NCI-H1436 treated with DMSO at 0.1 percent for 48 hours (cell line): ENCODE measurements around the gene UBXN2A.
"Not testable (repeated sequence)": the region's sequence is repeated elsewhere in the genome, so short reads cannot be mapped to it uniquely, and the experiment has no call there.

Source experiments
- DNase-seq: peaks from one replicate; lab custom pipeline; 2025; lab: John Stamatoyannopoulos, UW

The UBXN2A gene

DNA sequence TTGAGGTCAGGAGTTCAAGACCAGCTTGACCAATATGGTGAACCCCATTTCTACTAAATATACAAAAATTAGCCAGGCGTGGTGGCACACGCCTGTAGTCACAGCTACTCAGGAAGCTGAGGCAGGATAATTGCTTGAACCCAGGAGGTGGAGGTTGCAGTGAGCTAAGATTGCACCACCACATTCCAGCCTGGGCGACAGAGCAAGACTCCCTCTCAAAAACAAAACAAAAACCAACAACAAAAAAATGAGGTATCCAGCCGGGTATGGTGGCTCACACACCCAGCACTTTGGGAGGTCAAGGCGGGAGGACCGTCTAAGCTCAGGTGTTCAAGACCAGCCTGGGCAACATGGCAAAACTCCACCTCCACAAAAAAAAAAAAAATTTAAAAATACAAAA is 74.6 kb downstream of the UBXN2A start:
- DNase-seq: not testable (repeated sequence)

DNA sequence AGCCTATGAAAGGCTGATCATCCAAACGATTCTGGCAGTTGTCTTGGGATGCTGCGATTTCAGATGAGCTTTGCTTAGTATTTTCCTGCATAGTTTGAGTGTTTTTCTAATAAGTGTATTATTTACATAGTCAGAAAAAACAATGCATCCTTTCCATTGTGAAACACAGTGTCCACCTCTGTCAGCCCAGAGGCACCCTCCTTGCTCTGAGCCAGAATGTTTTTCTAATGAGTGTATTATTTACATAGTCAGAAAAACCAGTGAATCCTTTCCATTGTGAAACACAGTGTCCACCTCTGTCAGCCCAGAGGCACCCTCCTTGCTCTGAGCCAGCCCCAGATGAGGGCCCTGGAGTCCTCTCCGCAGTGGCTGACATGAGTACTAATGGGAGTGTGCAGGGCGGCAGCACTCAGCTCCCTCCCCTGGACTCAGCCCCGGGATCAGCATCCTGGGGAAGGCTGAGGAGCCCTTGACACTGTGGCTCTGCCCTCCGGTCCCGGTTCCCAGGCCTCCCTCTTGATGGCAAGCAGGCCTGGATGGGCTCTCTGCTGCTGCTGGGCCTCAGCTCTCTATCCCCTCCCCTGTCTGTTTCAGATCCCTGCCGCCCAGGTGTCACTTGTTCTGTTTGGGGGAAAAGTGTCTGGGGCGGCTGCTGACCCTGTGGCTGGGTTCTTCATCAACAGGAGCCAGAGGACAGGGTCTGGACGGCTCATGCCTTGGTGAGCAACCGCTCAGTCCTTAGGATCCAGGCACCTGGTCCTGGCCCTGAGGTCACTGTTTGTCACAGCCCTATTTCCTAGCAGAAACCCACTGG is 75.5 kb downstream of the UBXN2A start:
- DNase-seq: no peak

DNA sequence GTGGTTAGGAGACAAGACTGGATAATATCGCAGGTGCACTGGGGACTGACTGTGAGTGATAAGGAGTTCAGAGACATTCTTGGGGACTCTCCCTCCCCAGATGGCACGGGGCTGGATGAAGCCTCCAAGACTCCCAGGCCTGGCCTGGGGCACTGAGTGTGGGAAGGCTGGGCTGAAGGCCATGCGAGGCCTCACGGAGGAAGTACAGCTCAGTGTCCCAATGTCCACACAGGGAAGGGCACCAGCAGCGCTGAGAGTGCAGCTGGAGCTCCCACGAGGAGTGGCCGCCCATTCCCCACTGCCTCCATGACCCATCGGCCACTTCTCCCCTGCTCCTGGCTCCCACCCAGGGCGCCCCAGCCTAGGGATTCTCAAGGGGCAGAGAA is 76.1 kb downstream of the UBXN2A start:
- no peak for DNase-seq

DNA sequence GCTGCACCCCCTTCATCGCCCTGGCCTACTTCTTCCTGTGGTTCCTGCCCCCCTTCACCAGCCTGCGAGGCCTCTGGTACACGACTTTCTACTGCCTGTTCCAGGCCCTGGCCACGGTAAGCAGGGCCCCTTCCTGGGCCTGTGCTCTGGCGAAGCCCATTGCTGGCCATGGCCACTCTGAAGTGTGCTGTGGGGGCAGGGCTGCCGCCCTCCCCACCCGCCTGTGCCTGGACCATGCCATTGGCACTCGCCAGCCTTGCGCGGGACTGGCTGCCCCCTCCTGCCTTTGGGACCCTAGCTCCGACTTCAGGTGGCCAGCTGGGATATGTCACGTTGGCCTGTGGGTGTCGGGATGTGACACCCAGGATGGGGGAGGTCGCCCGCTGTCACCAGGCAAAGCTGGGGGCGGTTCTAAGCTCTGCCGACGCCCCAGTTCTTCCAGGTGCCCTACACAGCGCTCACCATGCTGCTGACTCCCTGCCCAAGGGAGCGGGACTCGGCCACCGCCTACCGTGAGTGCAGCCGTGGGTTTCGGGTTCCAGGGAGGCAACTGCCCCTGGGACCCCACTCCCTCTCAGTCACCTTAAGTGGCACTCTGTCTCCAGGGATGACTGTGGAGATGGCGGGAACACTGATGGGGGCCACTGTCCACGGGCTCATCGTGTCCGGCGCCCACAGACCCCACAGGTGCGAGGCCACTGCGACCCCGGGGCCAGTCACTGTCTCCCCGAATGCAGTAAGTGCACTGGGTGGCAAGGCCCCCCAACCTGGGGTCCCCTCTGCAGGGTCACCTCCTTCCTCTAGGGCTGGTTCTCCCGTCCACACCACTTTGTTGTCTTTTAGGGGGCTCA is 76.8 kb downstream of the UBXN2A start:
- DNase-seq: no peak

DNA sequence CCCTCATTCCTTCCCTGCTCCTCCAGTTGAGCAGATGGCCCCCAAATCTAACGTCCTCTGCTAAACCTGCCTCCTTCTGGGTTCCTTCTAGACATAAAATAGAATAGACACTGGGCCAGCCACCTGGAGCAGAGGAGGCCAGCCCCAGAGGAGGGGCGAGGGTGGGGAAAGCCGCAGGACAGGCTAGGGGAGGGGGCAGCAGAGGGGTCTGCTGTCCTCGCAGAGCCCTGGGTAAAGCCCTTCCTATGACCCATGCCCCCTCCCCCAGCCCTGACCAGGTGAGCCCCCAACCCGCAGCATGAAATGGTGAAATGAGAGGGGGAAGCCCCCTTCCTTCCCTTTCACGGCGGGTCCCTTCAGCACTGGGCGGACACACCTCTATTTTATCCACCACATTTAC is 77.4 kb downstream of the UBXN2A start:
- no peak for DNase-seq

DNA sequence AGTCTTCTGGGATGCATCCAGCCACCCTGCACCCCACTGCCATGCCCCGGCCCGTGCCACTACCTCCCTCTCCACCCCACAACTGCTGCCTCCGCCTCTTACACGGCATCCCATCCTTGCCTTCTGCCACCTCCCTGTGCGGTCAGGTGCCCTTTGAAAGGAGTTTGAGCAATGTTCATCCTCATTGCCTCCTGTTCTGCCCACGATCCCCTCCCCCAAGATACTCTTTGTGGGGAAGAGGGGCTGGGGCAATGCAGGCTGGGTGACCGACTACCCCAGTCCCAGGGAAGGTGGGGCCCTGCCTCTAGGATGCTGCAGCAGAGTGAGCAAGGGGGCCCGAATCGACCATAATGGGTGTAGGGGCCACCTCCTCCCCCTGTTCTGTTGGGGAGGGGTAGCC is 78.0 kb downstream of the UBXN2A start:
- no peak for DNase-seq

DNA sequence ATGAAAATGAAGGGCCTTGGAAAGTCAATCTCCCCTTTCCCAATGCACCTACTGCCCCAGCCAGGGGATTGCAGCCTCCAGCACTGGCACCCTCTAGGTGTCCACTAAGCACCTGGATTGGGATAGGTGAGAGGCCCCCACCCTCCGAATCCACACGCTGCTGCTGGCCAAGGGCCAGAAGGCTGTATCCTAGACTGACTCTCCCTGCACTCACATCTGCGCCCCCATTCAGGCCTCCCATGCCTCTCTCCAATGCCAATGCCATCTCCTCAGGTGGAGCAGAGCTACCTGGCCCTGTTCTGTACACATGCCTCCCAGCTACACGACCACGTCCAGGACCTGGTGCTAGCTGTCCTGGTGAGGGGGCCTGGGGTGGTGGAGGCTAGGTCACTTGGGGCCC is 79.5 kb downstream of the UBXN2A start:
- no peak for DNase-seq

DNA sequence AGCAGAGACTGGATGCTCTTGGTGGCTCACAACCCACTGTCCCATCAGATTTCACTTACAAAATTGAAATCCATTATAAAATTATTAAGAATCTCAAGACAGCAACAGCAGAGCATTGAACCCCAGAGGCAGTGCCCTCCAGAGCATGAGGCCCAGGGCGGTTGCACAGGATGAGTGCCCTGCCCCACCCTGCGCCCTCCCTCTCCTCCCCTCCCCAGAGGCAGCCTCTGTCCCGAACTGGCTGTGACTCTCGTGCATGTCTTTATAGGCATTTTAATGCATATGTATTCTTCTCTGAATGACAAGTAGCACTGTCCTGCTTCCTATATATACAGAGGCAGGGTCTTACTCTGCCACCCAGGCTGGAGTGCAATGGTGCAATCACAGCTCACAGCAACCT is 80.0 kb downstream of the UBXN2A start:
- no peak for DNase-seq

DNA sequence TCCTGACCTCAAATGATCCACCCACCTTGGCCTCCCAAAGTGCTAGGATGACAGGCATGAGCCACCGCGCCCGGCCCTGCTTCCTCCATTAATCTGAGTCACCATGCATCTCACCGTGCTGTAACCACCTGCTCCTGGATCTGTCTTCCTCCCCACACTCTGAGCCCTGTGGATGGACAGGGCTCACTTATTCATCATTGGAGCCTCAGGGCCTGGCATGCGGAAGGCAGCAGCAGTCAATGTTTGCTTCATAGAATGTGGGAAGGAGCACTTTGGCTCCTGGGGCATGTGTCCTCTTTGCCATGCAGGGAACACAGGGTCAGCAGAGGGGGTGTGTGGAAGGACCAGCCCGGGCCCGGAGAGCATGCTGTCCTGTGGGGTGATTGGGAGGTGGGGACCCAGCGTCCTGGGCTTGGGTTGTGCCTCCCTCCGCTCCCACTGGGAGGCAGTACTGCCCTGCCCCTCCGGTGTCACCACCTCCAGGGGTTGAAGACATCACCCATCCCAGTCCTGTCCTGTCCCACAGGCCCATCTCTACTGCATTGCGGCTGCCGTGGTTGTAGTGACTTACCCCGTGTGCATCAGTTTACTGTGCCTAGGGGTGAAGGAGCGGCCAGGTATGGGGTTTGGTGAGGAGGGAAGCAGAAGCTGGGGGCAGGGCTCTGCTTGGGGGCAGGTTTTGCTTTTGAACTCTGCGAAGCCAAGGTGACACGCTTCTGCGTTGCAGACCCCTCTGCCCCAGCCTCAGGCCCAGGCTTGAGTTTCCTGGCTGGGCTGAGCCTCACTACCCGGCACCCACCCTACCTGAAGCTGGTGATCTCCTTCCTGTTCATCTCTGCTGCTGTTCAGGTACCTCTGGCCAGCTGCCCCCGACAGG is 81.1 kb downstream of the UBXN2A start:
- DNase-seq: no peak

DNA sequence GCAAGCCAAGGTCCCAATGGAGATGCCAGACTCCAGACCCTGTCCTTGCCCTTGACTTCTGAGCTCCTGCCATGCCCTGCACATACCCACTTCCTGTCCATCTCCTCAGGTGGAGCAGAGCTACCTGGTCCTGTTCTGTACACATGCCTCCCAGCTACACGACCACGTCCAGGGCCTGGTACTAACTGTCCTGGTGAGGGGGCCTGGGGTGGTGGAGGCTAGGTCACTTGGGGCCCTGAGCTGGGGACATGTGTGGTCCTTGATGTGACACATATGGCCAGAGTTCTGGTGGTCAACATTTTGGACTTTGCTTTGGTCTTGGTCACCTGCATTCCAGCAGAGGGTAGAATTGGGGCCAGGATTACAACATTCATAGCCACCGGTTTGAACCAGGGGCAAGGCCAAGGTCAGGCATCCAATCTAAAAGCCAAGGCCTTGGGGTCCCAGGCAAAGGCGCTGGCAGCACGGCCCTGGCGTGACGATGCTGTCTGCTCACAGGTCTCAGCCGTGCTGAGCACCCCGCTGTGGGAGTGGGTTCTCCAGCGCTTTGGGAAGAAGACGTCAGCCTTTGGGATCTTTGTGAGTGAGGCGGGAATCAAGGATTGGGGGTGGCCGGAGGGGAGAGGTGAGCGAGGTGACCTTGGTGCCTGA is 82.2 kb downstream of the UBXN2A start:
- no peak for DNase-seq

DNA sequence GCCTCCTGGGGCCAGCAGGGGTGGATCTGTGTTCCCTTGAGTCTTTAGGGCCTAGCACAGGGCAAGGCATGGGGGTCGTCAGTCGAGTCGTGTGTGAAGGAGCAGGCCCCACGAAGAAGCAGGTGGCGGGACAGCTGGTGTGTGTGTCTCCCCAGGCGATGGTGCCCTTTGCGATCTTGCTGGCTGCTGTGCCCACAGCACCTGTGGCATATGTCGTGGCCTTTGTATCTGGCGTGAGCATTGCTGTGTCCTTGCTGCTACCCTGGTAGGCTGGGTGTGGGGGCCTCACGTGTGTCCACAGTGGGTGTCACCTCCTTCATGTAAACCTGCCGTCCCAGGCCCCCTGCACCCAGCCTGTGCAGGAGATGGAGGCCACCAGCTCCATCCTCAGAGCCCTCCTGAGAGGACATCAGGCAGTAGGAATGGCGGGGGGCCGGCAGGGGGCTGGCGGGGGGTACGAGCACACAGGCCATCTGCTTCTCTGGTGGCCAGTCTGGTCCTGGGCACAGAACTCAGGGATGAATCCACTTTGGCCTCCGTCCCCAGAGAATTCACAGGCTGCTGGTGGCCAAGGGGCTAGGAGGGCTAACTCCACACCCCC is 82.8 kb downstream of the UBXN2A start:
- DNase-seq: no peak

DNA sequence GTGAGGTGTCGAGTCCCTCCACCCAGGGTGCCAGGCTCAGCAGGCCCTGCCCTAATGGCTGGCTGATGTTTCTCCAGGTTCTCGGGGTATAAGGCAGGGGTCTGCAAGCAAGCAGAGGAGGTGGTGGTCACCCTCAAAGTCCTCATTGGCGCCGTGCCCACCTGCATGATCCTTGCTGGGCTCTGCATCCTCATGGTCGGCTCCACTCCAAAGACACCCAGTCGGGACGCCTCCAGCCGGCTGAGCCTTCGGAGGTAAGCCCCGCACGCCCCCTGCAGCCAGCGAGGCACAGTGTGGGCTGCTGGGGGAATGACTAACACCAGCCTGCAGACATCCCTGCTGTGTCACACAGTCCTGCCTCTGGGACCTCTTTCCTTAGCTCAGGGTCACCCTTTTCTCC is 83.8 kb downstream of the UBXN2A start:
- DNase-seq: no peak

DNA sequence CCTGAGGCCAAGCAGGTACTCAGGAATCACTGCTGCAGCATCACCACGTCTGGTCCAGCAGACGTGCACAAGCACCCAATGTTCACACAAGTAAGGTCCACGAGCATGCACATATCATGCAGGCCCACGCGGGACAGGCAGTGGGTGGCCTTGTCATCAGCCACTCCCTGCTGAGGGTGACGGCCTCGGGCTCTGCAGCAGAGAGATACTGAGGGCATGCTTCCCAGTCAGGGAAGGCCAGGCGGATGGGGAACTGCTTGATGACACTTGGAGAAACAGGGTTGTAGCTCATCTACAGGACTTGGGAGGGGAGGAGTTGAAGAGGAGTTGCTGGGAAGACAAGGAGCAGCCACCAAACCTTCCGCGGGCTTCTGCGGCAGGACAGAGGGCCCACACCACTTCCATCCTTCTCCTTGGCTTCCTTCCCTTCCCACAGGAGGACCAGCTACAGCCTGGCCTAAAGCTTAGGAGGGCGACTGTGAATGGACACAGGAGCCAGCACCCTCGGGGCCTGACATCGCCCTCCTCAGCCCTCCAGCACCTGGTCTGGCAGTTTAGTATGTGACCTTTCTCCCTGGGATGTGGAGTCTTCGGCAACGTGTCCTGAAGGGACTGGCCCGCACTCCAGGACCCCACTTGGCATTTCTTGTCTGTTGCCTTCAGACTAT is 84.9 kb downstream of the UBXN2A start:
- no peak for DNase-seq

DNA sequence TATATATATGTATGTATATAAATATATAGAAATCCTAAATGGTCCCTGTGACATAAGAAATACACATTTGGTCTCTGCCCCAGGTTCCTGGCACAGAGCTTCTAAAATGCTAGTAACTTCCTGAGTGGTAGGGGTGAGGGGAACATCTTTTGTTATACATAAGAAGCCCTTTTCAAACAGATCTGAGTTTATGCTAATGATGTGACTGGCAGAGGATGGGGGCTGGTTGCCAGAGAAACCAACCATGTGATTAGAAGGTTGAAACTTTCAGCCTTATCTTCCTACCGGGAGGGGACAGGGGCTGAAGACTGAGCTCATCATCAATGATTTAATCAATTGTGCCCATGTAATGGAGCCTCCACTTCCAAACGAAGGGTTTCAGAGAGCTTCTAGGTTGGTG is 86.0 kb downstream of the UBXN2A start:
- no peak for DNase-seq

DNA sequence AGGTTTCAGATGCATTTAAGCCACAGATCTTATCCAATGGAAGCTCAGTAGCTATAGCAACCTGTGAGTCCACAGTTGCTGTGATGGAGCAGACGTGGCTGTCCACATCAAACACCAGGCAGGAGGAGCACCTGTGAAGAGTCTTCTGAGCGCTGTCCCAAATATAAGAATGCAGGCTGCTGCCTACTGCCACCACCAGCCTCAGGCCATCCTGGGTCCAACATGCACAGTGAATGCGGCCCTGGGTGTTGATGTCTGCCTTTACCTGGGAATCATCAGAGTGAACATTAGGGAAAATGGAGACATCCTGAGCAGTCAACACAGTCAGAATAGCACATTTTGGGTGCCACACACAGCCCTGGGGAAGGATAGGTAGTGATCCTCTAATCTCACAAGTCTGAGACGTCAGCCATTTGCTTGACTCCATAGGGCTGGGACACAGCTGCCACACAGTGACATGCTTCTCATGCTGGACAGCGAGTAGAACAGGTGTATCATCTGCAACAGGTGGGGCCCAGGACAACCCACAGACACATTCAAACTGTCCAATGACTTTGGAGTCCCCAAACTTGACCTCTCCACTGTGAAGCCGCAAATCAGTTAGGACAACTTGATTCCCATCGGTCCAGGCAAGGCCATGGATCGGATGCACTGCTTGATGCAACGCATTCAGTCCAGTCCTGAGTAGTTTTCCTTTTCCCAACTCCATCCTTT is 98.7 kb downstream of the UBXN2A start:
- DNase-seq: no peak

DNA sequence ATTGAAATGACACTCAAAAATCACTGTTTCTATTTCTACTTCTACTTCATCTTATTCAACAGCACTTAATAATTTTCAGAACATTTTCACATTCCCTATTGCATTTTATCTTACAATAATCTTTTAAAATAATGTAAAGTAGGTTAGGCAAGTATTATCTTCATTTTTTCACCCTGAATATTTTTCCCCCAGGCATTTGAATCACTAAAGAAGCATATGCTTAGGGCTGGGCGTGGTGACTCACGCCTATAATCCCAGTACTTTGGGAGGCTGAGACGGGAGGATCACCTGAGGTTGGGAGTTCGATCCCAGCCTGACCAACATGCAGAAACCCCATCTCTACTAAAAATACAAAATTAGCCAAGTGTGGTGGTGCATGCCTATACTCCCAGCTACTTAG is 100.2 kb downstream of the UBXN2A start:
- no peak for DNase-seq

DNA sequence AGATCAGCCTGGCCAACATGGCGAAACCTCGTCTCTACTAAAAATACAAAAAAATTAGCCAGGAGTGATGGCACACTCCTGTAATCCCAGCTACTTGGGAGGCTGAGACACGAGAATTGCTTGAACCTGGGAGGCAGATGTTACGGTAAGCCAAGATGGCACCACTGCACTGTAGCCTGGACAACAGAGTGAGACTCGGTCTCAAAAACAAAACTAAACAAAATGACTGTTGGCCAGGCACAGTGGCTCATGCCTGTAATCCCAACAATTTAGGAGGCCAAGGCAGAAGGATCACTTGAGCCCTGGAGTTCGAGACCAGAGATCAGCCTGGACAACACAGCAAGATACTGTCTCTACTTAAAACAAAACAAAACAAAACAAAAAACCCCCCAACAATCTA is 102.9 kb downstream of the UBXN2A start:
- DNase-seq: not testable (repeated sequence)

DNA sequence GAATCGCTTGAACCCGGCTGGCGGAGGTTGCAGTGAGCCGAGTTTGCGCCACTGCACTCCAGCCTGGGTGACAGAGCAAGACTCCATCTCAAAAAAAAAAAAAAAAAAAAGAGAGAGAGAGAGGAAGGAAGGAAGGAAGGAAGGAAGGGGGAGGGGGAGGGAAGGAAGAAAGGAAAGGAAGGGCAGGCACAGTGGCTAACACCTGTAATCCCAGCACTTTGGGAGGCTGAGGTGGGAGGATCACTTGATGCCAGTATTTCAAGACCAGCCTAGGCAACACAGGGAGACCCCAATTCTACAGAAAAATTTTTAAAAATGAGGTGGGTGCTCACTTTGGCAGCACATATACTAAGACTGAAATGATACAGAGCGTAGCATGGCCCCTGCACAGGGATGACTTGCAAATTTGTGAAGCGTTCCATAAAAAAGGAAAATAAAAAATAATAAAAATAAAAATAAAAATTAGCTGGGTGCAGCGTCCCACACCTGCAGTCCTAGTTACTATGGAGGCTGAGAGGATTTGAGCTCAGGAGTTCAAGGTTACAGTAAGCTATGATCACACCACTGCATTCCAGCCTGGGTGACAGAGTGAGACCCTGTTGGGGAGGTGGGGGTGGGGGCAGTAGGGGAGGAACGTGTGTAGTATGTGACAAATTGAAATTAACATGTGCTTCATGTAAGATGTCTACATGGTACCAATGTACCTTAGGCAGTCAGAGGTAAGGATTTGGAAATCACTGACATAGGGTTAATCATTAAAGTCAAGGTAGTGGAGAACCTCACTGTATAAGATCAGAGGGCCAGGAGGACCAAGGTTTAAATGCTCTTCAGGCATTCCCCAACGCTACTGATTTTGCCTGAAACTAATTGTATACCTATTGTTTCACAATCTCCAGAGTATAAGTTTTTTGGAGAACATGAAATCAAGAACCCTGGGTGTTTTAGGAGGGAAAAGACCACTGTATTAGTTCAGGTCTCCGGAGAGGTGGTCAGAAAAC is 105.5 kb downstream of the UBXN2A start:
- DNase-seq: no peak

DNA sequence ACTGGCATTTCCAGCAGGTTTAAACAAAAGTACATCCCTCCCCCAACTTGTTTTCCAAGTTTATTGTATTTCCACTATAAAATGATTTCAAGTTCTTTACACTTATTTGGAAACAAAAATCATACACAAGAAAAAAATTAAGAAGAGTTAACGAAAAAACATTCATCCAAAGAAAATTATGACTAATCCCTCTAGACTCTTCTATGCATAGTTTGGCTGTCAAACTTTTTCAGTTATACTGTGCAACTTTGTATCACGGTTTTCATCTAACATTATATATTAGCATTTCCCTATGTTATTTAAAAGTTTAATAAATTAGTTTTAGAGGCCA is 106.3 kb downstream of the UBXN2A start:
- no peak for DNase-seq
